DLD1 (cell line): ENCODE results near the gene OR2C3.
"Not testable (repeated sequence)": the region's sequence is repeated elsewhere in the genome, so short reads cannot be mapped to it uniquely, and the experiment has no call there.

Experiments
- in situ Hi-C: cut with HindIII; loops from 2 replicates; pipeline ENCODE4 v1.10.0; 2017; ENCODE audit warnings: low sequenced_read_pairs

Gene OR2C3

DNA sequence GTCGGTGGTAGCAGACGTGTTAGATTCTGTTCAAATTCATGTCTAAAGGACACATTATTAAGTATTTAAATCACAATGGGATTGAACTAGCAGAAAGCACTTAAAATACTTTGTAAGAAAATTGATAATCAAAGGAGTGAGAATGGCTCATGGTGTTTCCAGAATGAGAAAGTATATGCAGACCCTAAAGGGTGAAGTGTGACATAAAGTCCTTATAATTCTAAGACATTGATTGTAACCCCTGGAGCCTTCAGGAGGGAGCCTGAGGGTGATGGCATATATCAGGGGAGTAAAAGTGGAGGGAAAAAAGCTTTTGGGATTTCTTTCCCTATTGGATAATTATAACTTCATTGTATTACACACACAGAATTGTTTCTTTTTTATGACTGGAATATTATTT is at the start of gene OR2C3:
TSS of gene OR2C3 (minus strand) at position 101 of the 400 bp plus-strand sequence. CDS start 3,929 bp downstream, outside the sequence.
- in situ Hi-C loops = no loop called here

DNA sequence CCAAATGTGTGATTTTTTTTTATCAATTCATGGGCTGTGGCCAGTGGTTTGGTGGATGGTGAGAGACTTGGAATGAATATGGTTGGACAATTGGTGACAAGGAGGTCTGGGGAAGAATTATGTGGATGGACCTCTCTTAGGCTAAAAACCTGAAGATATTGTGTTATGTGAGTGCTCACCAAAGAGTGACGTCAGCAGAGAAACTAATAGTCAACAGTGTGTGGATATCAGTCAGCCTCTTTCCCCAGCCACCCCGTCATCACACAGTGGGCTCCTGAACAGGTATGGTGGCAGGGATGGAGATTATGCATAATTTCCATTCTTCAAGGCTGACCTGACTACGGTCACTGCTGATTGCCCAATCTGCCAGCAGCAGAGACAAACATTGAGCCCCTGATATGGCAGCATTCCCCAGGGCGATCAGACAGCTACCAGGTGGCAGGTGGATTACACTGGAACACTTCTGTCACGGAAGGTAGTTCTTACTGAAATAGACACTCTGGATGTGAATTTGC is 42.8 kb upstream of the OR2C3 start:
- in situ Hi-C loops = no loop called here

DNA sequence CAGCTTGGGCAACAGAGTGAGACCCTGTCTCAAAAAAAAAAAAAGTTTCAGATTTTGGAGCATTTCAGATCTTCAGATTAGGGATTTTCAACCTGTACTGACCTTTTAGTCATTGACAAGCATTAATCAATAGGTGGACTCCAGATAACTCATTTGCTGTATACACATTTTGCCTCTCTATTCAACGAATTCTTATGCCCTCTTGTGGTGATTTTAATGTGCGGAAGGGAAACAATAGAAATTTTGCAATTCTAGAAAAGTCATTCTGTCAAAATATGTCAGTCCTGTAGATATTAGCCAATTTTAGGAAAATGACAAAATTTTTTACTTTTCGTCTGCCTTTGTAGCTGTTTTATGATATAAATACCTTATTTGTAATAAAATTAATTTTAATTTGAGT is 40.3 kb upstream of the OR2C3 start:
- in situ Hi-C loops = no loop called here

- in situ Hi-C loops = no loop called here
Observed at GRCh38 chr1:247574664-247575063, 38.4 kb upstream of the OR2C3 start.

- in situ Hi-C loops = no loop called here
Observed at GRCh38 chr1:247574236-247574635, 38.0 kb upstream of the OR2C3 start.

DNA sequence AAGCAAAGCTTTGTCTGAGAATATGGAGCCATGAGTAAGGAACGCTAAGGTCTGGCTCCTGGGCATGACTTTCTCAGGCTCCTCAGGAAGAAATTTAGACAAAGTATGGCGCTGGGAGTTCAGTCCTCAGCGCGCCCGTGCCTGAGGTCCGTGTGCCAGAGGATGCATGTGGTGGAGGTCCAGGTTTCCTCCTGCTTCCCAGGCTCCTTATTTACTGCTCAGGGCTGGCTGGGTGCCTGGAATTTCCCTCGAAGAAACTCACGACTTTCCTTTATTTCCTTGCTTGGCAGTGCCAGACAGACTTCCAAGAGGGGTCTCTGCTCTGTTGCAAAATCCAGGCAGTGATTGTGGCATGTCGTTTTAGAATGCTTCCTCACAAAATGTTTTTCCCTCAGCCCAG is 26.0 kb upstream of the OR2C3 start:
- in situ Hi-C loops = no loop called here

DNA sequence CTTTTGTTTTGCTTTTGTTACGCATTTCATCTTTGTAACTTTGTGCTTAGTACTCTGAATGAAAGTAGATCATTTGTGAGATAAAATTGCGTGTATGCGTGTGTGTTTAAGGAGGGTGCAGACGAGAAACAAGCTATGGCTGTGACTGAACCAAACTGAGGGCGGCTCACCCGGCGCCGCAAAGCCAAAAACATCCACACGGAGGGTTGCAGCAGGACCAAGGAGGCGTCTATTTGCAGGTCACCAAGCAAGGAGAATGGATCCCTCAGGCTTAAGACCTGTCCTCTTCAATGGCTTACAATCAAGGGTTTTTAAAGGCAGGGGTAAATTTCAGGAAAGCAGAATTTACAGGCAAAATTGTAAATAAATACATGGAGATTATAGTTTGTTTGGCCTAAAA is 25.5 kb upstream of the OR2C3 start:
- in situ Hi-C loops = no loop called here

GRCh38 chr1:247557926-247558674 is 21.9 kb upstream of the OR2C3 start:
- in situ Hi-C loops = no loop called here

- in situ Hi-C loops = no loop called here
Observed at GRCh38 chr1:247552231-247552630, 16.0 kb upstream of the OR2C3 start.

DNA sequence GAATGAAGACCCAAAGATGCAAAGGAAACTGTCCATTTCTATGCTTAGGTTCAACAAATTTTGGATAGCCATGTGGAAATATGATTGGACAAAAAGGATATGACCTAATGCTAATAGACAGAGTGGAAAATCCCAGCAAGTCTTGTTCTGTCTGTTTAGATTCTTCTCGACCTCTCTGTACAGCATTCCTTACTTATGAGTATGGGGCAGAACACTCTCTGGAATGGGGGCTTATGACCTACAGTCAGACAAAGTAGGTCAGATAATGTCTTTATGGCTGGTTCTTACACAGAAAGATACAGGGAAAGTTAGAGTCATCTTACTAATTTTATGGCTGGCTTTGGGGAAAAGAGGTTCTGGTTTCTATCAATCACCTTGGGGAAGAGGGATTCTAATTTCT is 15.5 kb upstream of the OR2C3 start:
- in situ Hi-C loops = no loop called here

- in situ Hi-C loops = no loop called here
Observed at GRCh38 chr1:247548769-247549182, 12.5 kb upstream of the OR2C3 start, which contains the start of gene GCSAML. Gene GCSAML, plus strand, starts transcription at chr1:247549134. Its CDS starts 58 bp downstream, at chr1:247549192.

DNA sequence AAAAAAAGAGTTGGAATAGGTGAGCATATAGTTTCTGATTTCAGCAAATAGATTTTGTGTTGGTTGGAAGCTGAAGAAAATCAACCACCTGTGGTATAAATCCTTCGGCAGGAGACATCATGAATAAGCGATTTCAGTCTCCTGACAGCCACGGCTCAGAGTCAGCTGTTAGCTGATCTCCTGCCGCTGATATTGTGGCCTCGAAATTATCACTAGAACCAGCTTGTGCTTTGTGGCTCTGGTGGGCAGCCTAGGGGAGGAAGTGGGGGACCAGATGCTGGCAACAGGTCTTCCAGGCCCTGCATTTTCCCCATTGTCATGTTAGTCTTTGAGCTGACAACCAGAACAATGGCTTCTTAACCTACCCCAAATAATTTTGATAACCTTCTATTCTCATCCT is 11.9 kb upstream of the OR2C3 start:
- in situ Hi-C loops = no loop called here

DNA sequence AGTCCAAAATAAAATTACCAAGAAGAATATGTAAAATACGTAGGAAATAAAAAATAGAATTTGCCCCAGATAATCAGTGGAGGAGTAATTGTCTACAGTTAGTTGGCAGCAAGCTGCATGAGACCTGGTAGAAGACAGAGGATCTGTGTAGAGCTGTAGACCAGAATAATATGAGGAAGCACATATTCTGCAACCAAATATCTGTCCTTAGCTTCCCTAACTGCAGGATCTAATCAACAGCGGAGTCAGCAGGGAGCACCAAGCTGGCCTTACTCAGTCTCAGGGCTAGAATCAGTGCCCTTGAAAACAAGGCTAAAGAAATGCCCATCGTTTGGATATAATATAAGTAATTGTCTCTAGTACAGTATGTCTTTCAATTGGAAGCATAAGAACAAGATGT is 6.6 kb upstream of the OR2C3 start:
- in situ Hi-C loops = no loop called here

DNA sequence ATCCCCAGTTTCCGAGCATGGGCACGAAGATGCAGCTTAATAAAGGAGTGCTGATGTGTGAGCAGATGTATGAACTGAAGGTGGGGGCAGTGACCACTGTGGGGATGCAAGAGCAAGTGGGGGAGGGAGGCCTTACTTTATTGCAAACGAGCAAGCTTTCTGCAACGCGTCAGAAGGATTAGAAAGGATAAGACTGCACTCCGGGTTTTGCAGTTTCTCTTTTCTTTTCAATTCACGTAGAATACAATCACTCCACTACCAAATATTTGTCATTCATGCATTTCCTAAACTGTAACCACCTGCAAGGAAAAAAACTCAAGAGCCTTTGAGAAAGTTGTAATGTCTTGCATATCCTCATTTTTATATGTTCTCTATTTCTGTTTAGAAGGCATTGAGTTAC is 4.3 kb upstream of the OR2C3 start:
- in situ Hi-C loops = no loop called here

GRCh38 chr1:247539215-247539614 is 3.0 kb upstream of the OR2C3 start:
- in situ Hi-C loops = no loop called here

- in situ Hi-C loops = no loop called here
Observed at GRCh38 chr1:247538561-247538960, 2.3 kb upstream of the OR2C3 start.

DNA sequence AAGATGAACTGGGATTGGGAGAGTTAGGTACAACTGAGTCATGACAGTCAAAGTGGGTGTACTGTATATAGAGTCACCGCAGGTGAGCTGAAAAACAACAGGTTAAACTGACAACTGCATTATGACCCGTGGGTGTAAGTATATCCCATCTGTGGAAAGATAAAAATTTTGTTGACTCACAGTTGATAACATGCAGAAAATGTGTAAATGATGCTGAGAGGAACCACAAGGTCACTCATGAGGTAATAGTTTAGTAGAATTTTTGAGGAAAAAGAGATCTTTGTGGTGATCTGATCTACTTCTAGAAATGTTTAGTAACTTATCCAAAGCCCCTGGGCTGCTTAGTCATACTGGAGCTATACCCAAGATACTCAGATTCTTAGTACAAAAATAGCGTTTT is 838 bp downstream of the OR2C3 start:
- in situ Hi-C loops = no loop called here

DNA sequence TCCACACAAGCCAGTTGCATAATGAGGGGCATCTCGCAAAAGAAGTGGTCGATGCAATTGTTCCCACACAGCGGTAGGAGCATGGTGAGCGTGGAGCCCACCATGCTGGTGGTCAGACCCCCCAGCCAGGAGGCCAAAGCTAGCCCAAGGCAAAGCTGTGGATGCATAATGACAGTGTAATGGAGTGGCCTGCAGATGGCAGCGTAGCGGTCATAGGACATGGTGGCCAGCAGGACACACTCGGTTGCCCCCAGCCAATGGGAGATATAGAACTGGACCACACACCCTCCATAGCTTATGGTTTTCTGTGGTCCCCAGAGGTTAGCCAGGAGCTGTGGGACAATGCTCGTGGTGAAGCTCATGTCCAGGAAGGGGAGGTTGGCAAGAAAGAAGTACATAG is 4.3 kb downstream of the OR2C3 start:
- in situ Hi-C loops = no loop called here

GRCh38 chr1:247530785-247531184 is 5.5 kb downstream of the OR2C3 start:
- in situ Hi-C loops = no loop called here

DNA sequence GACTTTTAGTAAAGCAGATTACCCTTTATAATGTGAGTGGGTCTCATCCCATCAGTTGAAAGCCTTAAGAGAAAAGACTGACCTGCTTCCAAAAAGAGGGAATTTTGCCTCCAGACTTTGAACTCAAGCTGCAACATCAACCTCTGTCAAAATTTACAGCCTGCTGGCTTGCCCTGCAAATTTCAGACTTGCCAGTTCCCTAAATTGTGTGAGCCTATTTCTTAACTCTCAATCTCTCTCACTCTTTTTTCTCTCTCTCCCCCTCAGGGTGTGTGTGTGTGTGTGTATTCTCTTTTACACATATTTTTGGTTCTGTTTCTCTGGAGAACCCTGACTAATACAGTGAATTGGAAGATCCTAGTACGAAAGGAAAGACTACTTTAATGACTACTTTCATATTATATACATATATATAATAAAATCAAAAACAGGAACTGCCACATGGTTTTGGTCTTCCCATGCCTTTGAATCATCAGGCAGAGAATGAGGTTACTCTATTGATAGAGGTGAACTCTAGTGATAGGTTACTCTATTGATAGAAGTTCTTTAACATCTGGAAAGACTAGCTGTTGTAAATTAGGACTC is 6.4 kb downstream of the OR2C3 start:
- in situ Hi-C loops = no loop called here

DNA sequence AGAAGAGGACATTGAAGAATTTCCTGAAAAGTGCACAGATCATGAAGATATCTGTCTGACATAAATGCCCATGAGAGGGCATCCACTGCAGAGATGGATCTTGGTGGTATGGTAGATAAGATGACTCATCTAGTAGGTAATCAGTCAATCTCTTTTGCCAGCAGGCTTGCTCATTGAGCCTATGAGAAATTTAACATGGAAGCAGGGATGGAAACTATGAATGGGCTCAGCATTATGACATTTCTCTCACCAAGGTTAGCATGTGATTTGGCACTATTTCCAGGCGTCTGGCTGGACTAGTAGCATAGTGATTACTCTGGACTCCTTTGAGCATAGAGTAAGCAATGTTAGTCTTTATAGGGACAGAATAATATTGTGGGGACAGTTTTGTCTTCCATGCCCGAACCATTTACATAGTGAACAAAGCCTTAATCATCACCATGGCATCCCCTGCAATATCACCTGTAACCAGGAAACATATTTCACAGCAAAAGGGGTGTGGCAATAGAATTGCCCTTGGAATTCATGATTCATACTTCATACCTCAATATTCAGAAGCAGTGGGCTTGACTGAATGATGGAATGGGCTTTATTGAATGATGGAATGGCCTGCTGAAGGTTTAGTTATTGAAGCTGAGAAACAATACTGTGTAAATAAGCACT is 7.3 kb downstream of the OR2C3 start:
- in situ Hi-C loops = no loop called here

DNA sequence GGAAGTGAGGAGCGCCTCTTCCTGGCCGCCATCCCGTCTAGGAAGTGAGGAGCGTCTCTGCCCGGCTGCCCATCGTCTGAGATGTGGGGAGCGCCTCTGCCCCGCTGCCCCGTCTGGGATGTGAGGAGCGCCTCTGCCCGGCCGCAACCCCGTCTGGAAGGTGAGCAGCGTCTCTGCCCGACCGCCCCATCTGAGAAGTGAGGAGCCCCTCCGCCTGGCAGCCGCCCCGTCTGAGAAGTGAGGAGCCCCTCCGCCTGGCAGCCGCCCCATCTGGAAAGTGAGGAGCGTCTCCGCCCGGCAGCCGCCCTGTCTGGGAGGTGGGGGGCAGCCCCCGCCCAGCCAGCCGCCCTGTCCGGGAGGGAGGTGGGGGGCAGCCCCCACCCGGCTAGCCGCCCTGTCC is 14.4 kb downstream of the OR2C3 start:
- in situ Hi-C loops = not testable (repeated sequence)
